Measurements from ENCODE around the gene TADA3.

The TADA3 gene

GRCh38 chr3:9757427-9757826, 34.8 kb downstream of the TADA3 start:
- DNase-seq, result no peak

- peak; percentile 31 for DNase-seq
Observed at GRCh38 chr3:9754678-9755077, 37.6 kb downstream of the TADA3 start.

- no peak for DNase-seq
Observed at GRCh38 chr3:9750556-9751411, 41.5 kb downstream of the TADA3 start.

GRCh38 chr3:9749645-9750555, 42.4 kb downstream of the TADA3 start, which contains the start of gene OGG1:
Gene OGG1 (plus strand): TSS chr3:9749952. CDS start chr3:9750287, 335 bp downstream.
- peak; percentile 94 for DNase-seq

- no peak for DNase-seq
Observed at GRCh38 chr3:9749296-9749644, 43.0 kb downstream of the TADA3 start.

- no peak for DNase-seq
Observed at GRCh38 chr3:9748031-9748430, 44.2 kb downstream of the TADA3 start.

GRCh38 chr3:9747267-9747666, 45.0 kb downstream of the TADA3 start:
- DNase-seq, result no peak

GRCh38 chr3:9746330-9746729, 45.9 kb downstream of the TADA3 start:
- DNase-seq, result no peak

GRCh38 chr3:9745521-9745920, 46.8 kb downstream of the TADA3 start:
- no peak for DNase-seq

- no peak for DNase-seq
Observed at GRCh38 chr3:9744162-9744561, 48.1 kb downstream of the TADA3 start.

GRCh38 chr3:9743548-9743947, 48.7 kb downstream of the TADA3 start:
- DNase-seq, result no peak

GRCh38 chr3:9742560-9742959, 49.7 kb downstream of the TADA3 start:
- DNase-seq, result no peak

GRCh38 chr3:9739181-9739580, 53.1 kb downstream of the TADA3 start:
- no peak for DNase-seq

GRCh38 chr3:9736831-9737230, 55.4 kb downstream of the TADA3 start:
- DNase-seq, result no peak

GRCh38 chr3:9732740-9733115, 59.5 kb downstream of the TADA3 start:
- DNase-seq, result no peak

GRCh38 chr3:9732080-9732739, 60.1 kb downstream of the TADA3 start:
- peak; percentile 50 for DNase-seq

GRCh38 chr3:9731206-9732079, 60.8 kb downstream of the TADA3 start, which contains the start of gene BRPF1:
Gene BRPF1 (plus strand): TSS chr3:9731735. CDS start chr3:9734141, 2,406 bp downstream.
- peak; percentile 100 for DNase-seq

GRCh38 chr3:9730657-9731205, 61.5 kb downstream of the TADA3 start:
- no peak for DNase-seq
